GM19043 (cell line): ENCODE measurements around the gene SLC35G4.
"Not testable (repeated sequence)": the region's sequence is repeated elsewhere in the genome, so short reads cannot be mapped to it uniquely, and the experiment has no call there.

Experiments
- ATAC-seq: cut with Tn5 transposase; IDR thresholded peaks from one replicate; pipeline ENCODE4 v1.9.1; 2021; ENCODE audit warnings: low read depth; ENCODE audit not compliant: unreplicated experiment

The SLC35G4 gene

DNA sequence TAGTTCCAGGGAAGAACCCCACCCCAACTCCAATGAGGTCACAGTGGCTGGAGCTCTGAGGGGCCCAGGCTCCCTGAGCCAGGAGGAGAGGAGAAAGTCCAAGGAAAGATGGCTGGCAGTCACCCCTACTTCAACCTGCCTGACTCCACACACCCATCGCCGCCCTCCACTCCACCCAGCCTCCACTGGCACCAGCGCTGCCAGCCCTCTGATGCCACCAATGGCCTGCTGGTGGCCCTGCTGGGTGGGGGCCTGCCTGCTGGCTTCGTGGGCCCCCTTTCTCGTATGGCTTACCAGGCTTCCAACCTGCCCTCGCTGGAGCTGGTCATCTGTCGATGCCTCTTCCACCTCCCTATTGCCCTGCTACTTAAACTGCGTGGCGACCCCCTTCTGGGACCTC lies at the start of gene SLC35G4:
Gene SLC35G4, plus strand, starts transcription at position 109 of the 400 bp plus-strand sequence. Its CDS starts 0 bp downstream, at position 109.
- not testable (repeated sequence) for ATAC-seq

GRCh38 chr18:11561293-11561692 lies 48.1 kb upstream of the SLC35G4 start:
- no peak for ATAC-seq

DNA sequence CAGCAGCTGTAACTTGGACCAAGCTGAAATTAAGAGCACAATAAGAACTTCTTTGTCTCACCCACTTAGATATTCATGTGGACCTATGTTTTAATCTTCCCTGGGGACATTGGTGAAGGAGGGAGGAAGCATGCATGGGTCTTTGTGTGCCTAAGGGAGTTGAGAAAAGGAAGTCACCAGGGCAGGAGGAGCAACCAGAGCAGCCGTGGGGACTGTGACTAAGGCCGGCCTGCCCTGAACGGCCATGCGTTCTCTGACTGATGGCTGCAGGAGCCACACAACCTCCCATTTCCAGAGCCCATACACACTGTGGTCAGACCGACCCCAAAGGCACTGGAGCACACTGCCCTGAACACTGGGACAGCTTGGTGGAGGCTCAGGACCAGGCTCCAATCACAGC lies 43.7 kb upstream of the SLC35G4 start:
- ATAC-seq, result no peak

GRCh38 chr18:11566236-11566965 lies 43.0 kb upstream of the SLC35G4 start:
- no peak for ATAC-seq

DNA sequence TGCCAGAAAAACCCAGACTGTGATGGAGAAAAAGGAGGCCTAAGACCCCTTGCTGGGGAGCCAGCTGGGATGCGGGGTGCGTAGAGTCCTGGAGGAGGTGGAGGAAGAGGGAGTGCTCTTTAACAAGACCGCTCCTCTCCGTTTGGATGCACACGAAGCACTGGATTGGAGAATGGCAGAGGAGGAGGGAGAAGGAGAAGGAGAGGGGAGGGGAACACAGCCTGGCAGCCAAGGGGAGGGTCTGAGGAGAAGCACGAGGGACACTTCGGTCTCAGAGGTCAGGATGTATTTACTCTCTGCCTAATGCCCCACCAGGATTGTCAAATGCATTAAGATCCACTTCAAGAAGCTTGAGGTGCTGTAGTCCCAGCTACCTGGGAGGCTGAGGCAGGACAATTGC lies 42.0 kb upstream of the SLC35G4 start:
- ATAC-seq, result no peak

DNA sequence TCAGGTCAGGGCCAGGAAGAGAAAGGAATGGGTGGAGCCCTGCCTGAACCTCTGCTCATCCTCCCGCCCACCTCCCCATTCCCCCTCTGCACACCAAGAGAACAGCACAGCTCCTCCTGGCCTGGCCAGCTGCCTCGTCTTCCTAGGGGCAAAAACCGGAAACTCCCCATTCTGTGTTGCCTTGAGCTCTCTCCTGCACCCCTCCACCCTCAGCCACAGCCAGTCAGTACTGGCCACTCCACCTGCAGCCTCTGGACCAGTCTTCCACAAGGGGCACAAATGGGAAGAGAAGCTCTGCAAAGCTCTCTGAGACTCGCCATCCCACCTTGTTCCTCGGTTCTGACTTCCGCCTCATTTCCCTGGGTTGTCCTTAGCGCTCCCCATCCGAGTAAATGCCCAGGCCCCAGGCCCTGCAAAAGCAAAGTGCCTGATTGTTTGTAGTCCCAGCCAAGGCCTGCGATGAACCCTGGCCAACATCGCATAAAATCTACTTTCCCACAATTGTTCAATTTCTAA lies 39.3 kb upstream of the SLC35G4 start:
- ATAC-seq, result no peak

- ATAC-seq, result no peak
Observed at GRCh38 chr18:11570769-11571412, 38.5 kb upstream of the SLC35G4 start.

GRCh38 chr18:11572201-11572600 lies 37.2 kb upstream of the SLC35G4 start:
- no peak for ATAC-seq

DNA sequence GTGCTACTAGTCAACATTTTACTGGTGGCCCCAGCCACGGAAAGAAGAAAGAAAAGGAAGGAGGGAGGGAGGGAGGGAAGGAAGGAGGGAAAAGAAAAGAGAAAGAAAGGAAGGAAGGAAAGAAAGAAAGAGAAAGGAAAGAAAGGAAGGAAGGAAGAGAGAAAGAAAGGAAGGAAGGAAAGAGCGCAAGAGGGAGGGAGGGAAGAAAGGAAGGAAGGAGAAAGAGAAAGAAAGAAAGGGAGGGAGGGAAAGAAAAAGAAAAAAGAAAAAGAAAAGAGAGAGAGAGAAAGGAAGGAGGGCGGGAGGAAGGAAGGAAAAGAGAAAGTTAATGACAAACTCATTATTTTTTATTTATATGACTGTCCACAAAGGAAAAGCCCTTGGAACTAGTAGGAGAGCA lies 34.9 kb upstream of the SLC35G4 start:
- ATAC-seq, result no peak

GRCh38 chr18:11577271-11578112 lies 31.9 kb upstream of the SLC35G4 start:
- no peak for ATAC-seq

DNA sequence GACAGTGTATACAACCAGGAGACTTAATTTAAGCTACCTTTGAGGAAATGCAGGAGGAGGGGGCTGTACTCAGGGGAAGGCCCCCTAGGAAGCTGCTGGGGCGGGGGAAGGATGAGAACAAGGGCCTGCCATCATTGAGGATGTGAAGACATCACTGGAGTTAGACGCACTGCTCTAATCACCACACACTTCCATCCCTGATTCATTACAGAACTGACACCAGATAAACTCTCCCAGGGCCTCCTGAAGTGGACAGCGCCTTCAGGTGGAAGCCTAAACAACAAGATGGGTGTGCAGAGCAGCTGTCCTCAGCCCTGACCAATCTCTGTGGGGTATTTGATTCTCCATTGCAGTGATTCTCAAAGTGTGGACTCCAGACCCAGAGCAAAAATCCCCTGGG lies 30.6 kb upstream of the SLC35G4 start:
- no peak for ATAC-seq

DNA sequence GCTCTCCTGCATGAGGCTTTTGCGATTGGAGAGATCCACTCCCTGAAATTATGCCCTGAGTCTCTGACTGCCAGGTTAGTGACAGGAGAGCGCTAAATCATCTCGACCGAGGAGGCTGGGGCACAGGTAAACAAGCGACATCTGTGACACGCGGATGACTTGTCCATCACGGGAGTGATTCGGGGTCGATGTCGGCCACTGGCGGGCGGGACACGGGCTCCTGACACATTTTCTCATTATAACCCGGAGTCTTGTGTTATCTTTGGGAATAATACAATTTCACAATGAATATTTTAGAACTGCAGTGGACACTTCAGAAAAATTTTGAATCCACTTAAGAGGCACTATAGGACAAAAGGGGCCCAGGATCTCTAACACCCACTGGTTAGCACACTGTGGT lies 29.5 kb upstream of the SLC35G4 start:
- no peak for ATAC-seq

DNA sequence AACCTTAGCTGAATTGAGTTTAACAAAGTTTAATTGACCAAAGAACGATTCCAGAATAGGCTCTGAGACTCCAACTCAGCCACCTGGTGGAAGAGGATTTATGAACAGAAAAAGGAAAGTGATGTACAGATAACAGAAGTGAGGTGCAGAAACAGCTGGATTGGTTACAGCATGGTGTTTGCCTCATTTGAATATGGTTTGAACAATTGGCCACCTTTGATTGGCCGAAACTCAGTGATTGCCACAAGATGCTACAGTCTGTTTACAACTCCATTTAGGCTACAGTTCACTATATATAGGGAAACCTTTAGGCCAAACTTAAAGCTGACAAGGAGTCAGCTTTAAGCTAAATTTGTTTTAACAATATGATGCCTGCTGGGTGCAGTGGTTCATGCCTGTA lies 28.1 kb upstream of the SLC35G4 start:
- ATAC-seq, result no peak

GRCh38 chr18:11585596-11585995 lies 23.8 kb upstream of the SLC35G4 start:
- no peak for ATAC-seq

- no peak for ATAC-seq
Observed at GRCh38 chr18:11586896-11587295, 22.5 kb upstream of the SLC35G4 start.

GRCh38 chr18:11587432-11587831 lies 22.0 kb upstream of the SLC35G4 start:
- no peak for ATAC-seq

GRCh38 chr18:11587846-11588245 lies 21.6 kb upstream of the SLC35G4 start:
- no peak for ATAC-seq

GRCh38 chr18:11591957-11592356 lies 17.4 kb upstream of the SLC35G4 start:
- ATAC-seq, result no peak

- ATAC-seq, result no peak
Observed at GRCh38 chr18:11600321-11600720, 9.1 kb upstream of the SLC35G4 start.

DNA sequence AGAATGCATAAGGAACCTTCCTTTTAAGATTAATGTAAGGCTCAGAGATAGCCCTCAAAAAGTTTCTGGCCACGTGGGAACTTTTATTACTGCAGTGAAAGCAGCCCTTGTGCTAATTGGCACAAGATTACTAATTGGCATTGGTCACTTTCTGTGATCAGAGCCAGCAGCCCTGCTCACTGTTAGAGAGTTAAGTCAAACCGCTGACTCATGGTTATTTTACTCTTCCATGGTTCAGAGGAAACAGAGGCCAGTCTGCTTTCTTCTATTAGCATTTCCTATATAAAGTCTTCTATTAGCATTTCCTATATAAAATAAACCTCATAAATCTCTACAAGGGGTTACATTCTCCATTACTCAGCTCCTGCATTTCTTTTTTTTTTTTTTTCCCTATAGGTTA lies 1.5 kb upstream of the SLC35G4 start:
- ATAC-seq, result no peak

- ATAC-seq, result not testable (repeated sequence)
Observed at GRCh38 chr18:11608618-11609017, 778 bp upstream of the SLC35G4 start.
